ENCODE measurements around the gene C3orf20.

Gene C3orf20

GRCh38 chr3:14664170-14664569, 10.8 kb upstream of the C3orf20 start:
- H3K9ac ChIP-seq (ENCODE audit: low read depth, low read length), result no peak overlapping the region
- no peaks in the 10 kb centered on the region for H3K9me3 ChIP-seq (ENCODE audit: control insufficient read depth, insufficient read depth, low read length)
- H3K36me3 ChIP-seq (ENCODE audit: insufficient read depth, low read length), result peaks cover 48% of the 10 kb centered on the region
- no peaks in the 10 kb centered on the region for H3K4me1 ChIP-seq (ENCODE audit: insufficient read depth, low read length)

GRCh38 chr3:14672588-14672987, 2.4 kb upstream of the C3orf20 start:
- H3K4me1 ChIP-seq (ENCODE audit: insufficient read depth, low read length), result no peaks in the 10 kb centered on the region
- H3K9me3 ChIP-seq (ENCODE audit: control insufficient read depth, insufficient read depth, low read length), result no peaks in the 10 kb centered on the region
- H3K9ac ChIP-seq (ENCODE audit: low read depth, low read length), result no peak overlapping the region
- H3K36me3 ChIP-seq (ENCODE audit: insufficient read depth, low read length), result peaks cover 27% of the 10 kb centered on the region

GRCh38 chr3:14676881-14677280, 1.9 kb downstream of the C3orf20 start:
- Histone ChIP-seq H3K36me3 (ENCODE audit: insufficient read depth, low read length) (peaks cover 8% of the 10 kb centered on the region; the same call in 1 of the 2 replicates), H3K4me1 (ENCODE audit: insufficient read depth, low read length) (no peaks in the 10 kb centered on the region), H3K9me3 (ENCODE audit: control insufficient read depth, insufficient read depth, low read length) (peaks cover 3% of the 10 kb centered on the region; the same call in 1 of the 2 replicates), H3K9ac (ENCODE audit: low read depth, low read length) (no peak overlapping the region)

GRCh38 chr3:14678015-14678503, 3.1 kb downstream of the C3orf20 start:
- H3K9me3 ChIP-seq (ENCODE audit: control insufficient read depth, insufficient read depth, low read length), result peaks cover 3% of the 10 kb centered on the region; the same call in 1 of the 2 replicates
- no peaks in the 10 kb centered on the region for H3K36me3 ChIP-seq (ENCODE audit: insufficient read depth, low read length)
- no peak overlapping the region for H3K9ac ChIP-seq (ENCODE audit: low read depth, low read length)
- H3K4me1 ChIP-seq (ENCODE audit: insufficient read depth, low read length), result no peaks in the 10 kb centered on the region

- Histone ChIP-seq H3K4me1 (ENCODE audit: insufficient read depth, low read length) (no peaks in the 10 kb centered on the region), H3K9me3 (ENCODE audit: control insufficient read depth, insufficient read depth, low read length) (peaks cover 3% of the 10 kb centered on the region; the same call in 1 of the 2 replicates), H3K36me3 (ENCODE audit: insufficient read depth, low read length) (no peaks in the 10 kb centered on the region), H3K9ac (ENCODE audit: low read depth, low read length) (no peak overlapping the region)
Measured at GRCh38 chr3:14680115-14680514, 5.2 kb downstream of the C3orf20 start.

GRCh38 chr3:14680716-14681115, 5.8 kb downstream of the C3orf20 start:
- H3K9me3 ChIP-seq (ENCODE audit: control insufficient read depth, insufficient read depth, low read length), result peaks cover 3% of the 10 kb centered on the region; the same call in 1 of the 2 replicates
- no peaks in the 10 kb centered on the region for H3K36me3 ChIP-seq (ENCODE audit: insufficient read depth, low read length)
- no peak overlapping the region for H3K9ac ChIP-seq (ENCODE audit: low read depth, low read length)
- no peaks in the 10 kb centered on the region for H3K4me1 ChIP-seq (ENCODE audit: insufficient read depth, low read length)

- Histone ChIP-seq H3K4me1 (ENCODE audit: insufficient read depth, low read length) (no peaks in the 10 kb centered on the region), H3K9ac (ENCODE audit: low read depth, low read length) (no peak overlapping the region), H3K36me3 (ENCODE audit: insufficient read depth, low read length) (no peaks in the 10 kb centered on the region), H3K9me3 (ENCODE audit: control insufficient read depth, insufficient read depth, low read length) (no peaks in the 10 kb centered on the region)
Measured at GRCh38 chr3:14684447-14684846, 9.5 kb downstream of the C3orf20 start.

- H3K9me3 ChIP-seq (ENCODE audit: control insufficient read depth, insufficient read depth, low read length), result no peaks in the 10 kb centered on the region
- H3K4me1 ChIP-seq (ENCODE audit: insufficient read depth, low read length), result no peaks in the 10 kb centered on the region
- no peaks in the 10 kb centered on the region for H3K36me3 ChIP-seq (ENCODE audit: insufficient read depth, low read length)
- H3K9ac ChIP-seq (ENCODE audit: low read depth, low read length), result no peak overlapping the region
Measured at GRCh38 chr3:14685179-14685578, 10.2 kb downstream of the C3orf20 start.

GRCh38 chr3:14687360-14687759, 12.4 kb downstream of the C3orf20 start:
- Histone ChIP-seq H3K9me3 (ENCODE audit: control insufficient read depth, insufficient read depth, low read length) (no peaks in the 10 kb centered on the region), H3K4me1 (ENCODE audit: insufficient read depth, low read length) (no peaks in the 10 kb centered on the region), H3K9ac (ENCODE audit: low read depth, low read length) (no peak overlapping the region), H3K36me3 (ENCODE audit: insufficient read depth, low read length) (no peaks in the 10 kb centered on the region)

- Histone ChIP-seq H3K9ac (ENCODE audit: low read depth, low read length) (no peak overlapping the region), H3K4me1 (ENCODE audit: insufficient read depth, low read length) (no peaks in the 10 kb centered on the region), H3K9me3 (ENCODE audit: control insufficient read depth, insufficient read depth, low read length) (no peaks in the 10 kb centered on the region), H3K36me3 (ENCODE audit: insufficient read depth, low read length) (no peaks in the 10 kb centered on the region)
Measured at GRCh38 chr3:14688525-14688924, 13.6 kb downstream of the C3orf20 start.

- no peaks in the 10 kb centered on the region for H3K9me3 ChIP-seq (ENCODE audit: control insufficient read depth, insufficient read depth, low read length)
- H3K9ac ChIP-seq (ENCODE audit: low read depth, low read length), result no peak overlapping the region
- no peaks in the 10 kb centered on the region for H3K36me3 ChIP-seq (ENCODE audit: insufficient read depth, low read length)
- H3K4me1 ChIP-seq (ENCODE audit: insufficient read depth, low read length), result no peaks in the 10 kb centered on the region
Measured at GRCh38 chr3:14689247-14689980, 14.5 kb downstream of the C3orf20 start.

- Histone ChIP-seq H3K36me3 (ENCODE audit: insufficient read depth, low read length) (no peaks in the 10 kb centered on the region), H3K4me1 (ENCODE audit: insufficient read depth, low read length) (no peaks in the 10 kb centered on the region), H3K9me3 (ENCODE audit: control insufficient read depth, insufficient read depth, low read length) (no peaks in the 10 kb centered on the region), H3K9ac (ENCODE audit: low read depth, low read length) (no peak overlapping the region)
Measured at GRCh38 chr3:14691239-14691638, 16.3 kb downstream of the C3orf20 start.

- Histone ChIP-seq H3K9ac (ENCODE audit: low read depth, low read length) (no peak overlapping the region), H3K36me3 (ENCODE audit: insufficient read depth, low read length) (no peaks in the 10 kb centered on the region), H3K4me1 (ENCODE audit: insufficient read depth, low read length) (no peaks in the 10 kb centered on the region), H3K9me3 (ENCODE audit: control insufficient read depth, insufficient read depth, low read length) (no peaks in the 10 kb centered on the region)
Measured at GRCh38 chr3:14691719-14692118, 16.8 kb downstream of the C3orf20 start.

- Histone ChIP-seq H3K36me3 (ENCODE audit: insufficient read depth, low read length) (no peaks in the 10 kb centered on the region), H3K9me3 (ENCODE audit: control insufficient read depth, insufficient read depth, low read length) (no peaks in the 10 kb centered on the region), H3K9ac (ENCODE audit: low read depth, low read length) (no peak overlapping the region), H3K4me1 (ENCODE audit: insufficient read depth, low read length) (no peaks in the 10 kb centered on the region)
Measured at GRCh38 chr3:14698601-14699244, 23.8 kb downstream of the C3orf20 start.

GRCh38 chr3:14699643-14700042, 24.7 kb downstream of the C3orf20 start:
- H3K9me3 ChIP-seq (ENCODE audit: control insufficient read depth, insufficient read depth, low read length), result no peaks in the 10 kb centered on the region
- no peaks in the 10 kb centered on the region for H3K36me3 ChIP-seq (ENCODE audit: insufficient read depth, low read length)
- H3K9ac ChIP-seq (ENCODE audit: low read depth, low read length), result no peak overlapping the region
- H3K4me1 ChIP-seq (ENCODE audit: insufficient read depth, low read length), result no peaks in the 10 kb centered on the region

Data from ES-I3 (cell line).